HEK293T (cell line): Measurements from ENCODE around the gene OXCT2.
"Not testable (repeated sequence)": the region's sequence is repeated elsewhere in the genome, so short reads cannot be mapped to it uniquely, and the experiment has no call there.

Experiments
- ARNT ChIP-seq: fragments of 450-650 bp; IDR thresholded peaks from 2 replicates; pipeline ENCODE4 v1.6.1; 2017; ENCODE audit warnings: mild to moderate bottlenecking
- BHLHE40 ChIP-seq: fragments of 450-650 bp; IDR thresholded peaks from 2 replicates; pipeline ENCODE4 v1.6.1; 2016; ENCODE audit warnings: mild to moderate bottlenecking, moderate library complexity, borderline replicate concordance
- CTBP1 ChIP-seq: fragments of 450-650 bp; IDR thresholded peaks from 2 replicates; pipeline ENCODE4 v1.6.1; 2016; ENCODE audit warnings: borderline replicate concordance
- ELF4 ChIP-seq: fragments of 450-650 bp; IDR thresholded peaks from 2 replicates; pipeline ENCODE4 v1.6.1; 2017; ENCODE audit warnings: antibody characterized with exemption
- FOXA1 ChIP-seq: fragments of 450-650 bp; IDR thresholded peaks from 2 replicates; pipeline ENCODE4 v1.6.1; 2016; ENCODE audit warnings: mild to moderate bottlenecking
- FOXM1 ChIP-seq: fragments of 450-650 bp; IDR thresholded peaks from 2 replicates; pipeline ENCODE4 v1.6.1; 2017; ENCODE audit warnings: mild to moderate bottlenecking, borderline replicate concordance
- SP1 ChIP-seq: fragments of 450-650 bp; IDR thresholded peaks from 2 replicates; pipeline ENCODE4 v1.6.1; 2017
- SUZ12 ChIP-seq: fragments of 450-650 bp; IDR thresholded peaks from 2 replicates; pipeline ENCODE4 v1.6.1; 2016; ENCODE audit warnings: mild to moderate bottlenecking
- TARDBP ChIP-seq: fragments of 450-650 bp; IDR thresholded peaks from 2 replicates; pipeline ENCODE4 v1.6.1; 2016
- ZNF384 ChIP-seq: fragments of 450-650 bp; IDR thresholded peaks from 2 replicates; pipeline ENCODE4 v1.6.1; 2016
- TF ChIP-seq, protein P1 (sequence below): fragments of 450-650 bp; IDR thresholded peaks from 2 replicates; pipeline ENCODE4 v1.6.1; 2016

DNA sequence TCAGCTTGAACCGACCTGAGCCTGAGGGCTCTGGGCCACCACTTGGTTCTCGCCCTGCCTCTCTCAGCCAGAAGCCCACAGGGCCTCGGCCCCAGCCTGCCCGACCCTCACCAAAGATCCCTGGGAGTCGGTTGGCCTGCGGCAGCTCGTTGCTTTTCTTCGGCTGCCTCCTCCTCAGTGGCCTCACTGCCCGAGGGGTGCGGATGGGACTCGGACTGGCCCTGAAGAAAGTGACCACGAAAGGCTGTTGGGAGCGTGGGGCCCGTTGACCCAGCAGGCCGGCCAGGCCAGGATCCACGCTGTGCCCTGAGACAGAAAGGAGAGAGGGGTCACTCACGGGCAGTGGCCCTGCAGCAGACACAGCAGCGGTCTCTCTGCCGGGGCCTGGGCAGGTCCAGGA, 6.6 kb downstream of the OXCT2 start:
- TF ChIP-seq ELF4, SUZ12, TARDBP, FOXA1, BHLHE40, FOXM1, CTBP1, SP1, ARNT, ZNF384: not testable (repeated sequence)
- TF ChIP-seq, protein P1, sequence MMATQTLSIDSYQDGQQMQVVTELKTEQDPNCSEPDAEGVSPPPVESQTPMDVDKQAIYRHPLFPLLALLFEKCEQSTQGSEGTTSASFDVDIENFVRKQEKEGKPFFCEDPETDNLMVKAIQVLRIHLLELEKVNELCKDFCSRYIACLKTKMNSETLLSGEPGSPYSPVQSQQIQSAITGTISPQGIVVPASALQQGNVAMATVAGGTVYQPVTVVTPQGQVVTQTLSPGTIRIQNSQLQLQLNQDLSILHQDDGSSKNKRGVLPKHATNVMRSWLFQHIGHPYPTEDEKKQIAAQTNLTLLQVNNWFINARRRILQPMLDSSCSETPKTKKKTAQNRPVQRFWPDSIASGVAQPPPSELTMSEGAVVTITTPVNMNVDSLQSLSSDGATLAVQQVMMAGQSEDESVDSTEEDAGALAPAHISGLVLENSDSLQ = not testable (repeated sequence)
